Mesenchymal stem cell (in vitro differentiated cells and primary cell): ENCODE data around the gene MEIS2.

Experiments used
- DNase-seq: peaks from one replicate; pipeline ENCODE4 v3.0.0-alpha.2; 2013
- H2AFZ ChIP-seq: one replicate; pipeline ENCODE4 v1.6.1; 2013; ENCODE audit warnings: low read depth, mild to moderate bottlenecking, control low read depth, inconsistent platforms, low read length, moderate library complexity
- H2AK5ac ChIP-seq: 2 replicates; pipeline ENCODE4 v1.6.1; 2013; ENCODE audit warnings: low read length, moderate library complexity, mild to moderate bottlenecking, inconsistent platforms; ENCODE audit not compliant: severe bottlenecking
- H2BK120ac ChIP-seq: one replicate; pipeline ENCODE4 v1.6.1; 2013; ENCODE audit warnings: low read depth, mild to moderate bottlenecking, inconsistent platforms, low read length, moderate library complexity
- H2BK12ac ChIP-seq, 2 experiments: one replicate each; pipeline ENCODE4 v1.6.1; 2013; ENCODE audit warnings: inconsistent platforms in 2 of 2, low read length in 2 of 2, mild to moderate bottlenecking in 2 of 2, moderate library complexity in 2 of 2, control low read depth in 1 of 2
- H2BK15ac ChIP-seq: one replicate; pipeline ENCODE4 v1.6.1; 2013; ENCODE audit warnings: mild to moderate bottlenecking, low read depth, inconsistent platforms; ENCODE audit not compliant: poor library complexity, severe bottlenecking
- H2BK5ac ChIP-seq: 2 replicates; pipeline ENCODE4 v1.6.1; 2013; ENCODE audit warnings: low read depth, mild to moderate bottlenecking, low read length, control low read depth, inconsistent platforms; ENCODE audit not compliant: poor library complexity, severe bottlenecking
- H3K14ac ChIP-seq, 2 experiments: one replicate each; pipeline ENCODE4 v1.6.1; 2013; ENCODE audit warnings: inconsistent platforms in 2 of 2, low read length in 2 of 2, control low read depth in 1 of 2, mild to moderate bottlenecking in 1 of 2, moderate library complexity in 1 of 2
- H3K18ac ChIP-seq, 2 experiments: one replicate each; pipeline ENCODE4 v1.6.1; 2013; ENCODE audit warnings: inconsistent platforms in 2 of 2, low read length in 2 of 2, control low read depth in 1 of 2, low read depth in 1 of 2, mild to moderate bottlenecking in 1 of 2
- H3K23ac ChIP-seq, 2 experiments: one replicate each; pipeline ENCODE4 v1.6.1; 2013; ENCODE audit warnings: inconsistent platforms in 2 of 2, low read length in 2 of 2, mild to moderate bottlenecking in 2 of 2, moderate library complexity in 2 of 2, control low read depth in 1 of 2
- H3K27ac ChIP-seq: 2 replicates; pipeline ENCODE4 v1.5.1; 2013; ENCODE audit warnings: mild to moderate bottlenecking, moderate library complexity, low read length, control low read depth, inconsistent platforms; ENCODE audit not compliant: poor library complexity, severe bottlenecking
- H3K27me3 ChIP-seq, 2 experiments: 2 replicates each; pipeline versions ENCODE4 v1.6.1 to v1.7.0; 2013; ENCODE audit warnings: low read length in 2 of 2, mild to moderate bottlenecking in 2 of 2, moderate library complexity in 2 of 2, control low read depth in 1 of 2, inconsistent platforms in 1 of 2; ENCODE audit not compliant: control insufficient read depth in 1 of 2, insufficient read depth in 1 of 2
- H3K36me3 ChIP-seq, 2 experiments: 2 replicates each; pipeline versions ENCODE4 v1.6.1 to v1.7.0; 2013; ENCODE audit warnings: low read length in 2 of 2, control low read depth in 1 of 2, inconsistent platforms in 1 of 2, low read depth in 1 of 2, mild to moderate bottlenecking in 1 of 2; ENCODE audit not compliant: insufficient read depth in 2 of 2, control insufficient read depth in 1 of 2
- H3K4ac ChIP-seq, 2 experiments: one replicate each; pipeline ENCODE4 v1.6.1; 2013; ENCODE audit warnings: inconsistent platforms in 2 of 2, low read length in 2 of 2, mild to moderate bottlenecking in 2 of 2, moderate library complexity in 2 of 2, control low read depth in 1 of 2, low read depth in 1 of 2
- H3K4me1 ChIP-seq: 2 replicates; pipeline ENCODE4 v1.6.1; 2013; ENCODE audit warnings: low read depth, low read length, control low read depth; ENCODE audit not compliant: control insufficient read depth, insufficient read depth
- H3K4me2 ChIP-seq: 2 replicates; pipeline ENCODE4 v1.6.1; 2013; ENCODE audit warnings: low read length, mild to moderate bottlenecking, inconsistent platforms; ENCODE audit not compliant: poor library complexity, severe bottlenecking
- H3K4me3 ChIP-seq, 2 experiments: 2 replicates each; pipeline versions ENCODE4 v1.5.1 to v1.7.0; 2013; ENCODE audit warnings: low read length in 2 of 2, mild to moderate bottlenecking in 2 of 2, control low read depth in 1 of 2, low read depth in 1 of 2; ENCODE audit not compliant: insufficient read depth in 1 of 2
- H3K79me1 ChIP-seq: replicated peaks from 2 replicates; pipeline ENCODE4 v1.6.1; 2013; ENCODE audit warnings: mild to moderate bottlenecking, control low read depth, low read length, inconsistent platforms; ENCODE audit not compliant: poor library complexity, severe bottlenecking
- H3K9ac ChIP-seq: 2 replicates; pipeline ENCODE4 v1.7.0; 2013; ENCODE audit warnings: mild to moderate bottlenecking, low read length, moderate library complexity
- H3K9me3 ChIP-seq: 2 replicates; pipeline ENCODE4 v1.7.0; 2013; ENCODE audit warnings: mild to moderate bottlenecking, low read length; ENCODE audit not compliant: control insufficient read depth
- H4K8ac ChIP-seq: one replicate; pipeline ENCODE4 v1.6.1; 2013; ENCODE audit warnings: inconsistent platforms, mild to moderate bottlenecking, low read length, moderate library complexity
- H4K91ac ChIP-seq: one replicate; pipeline ENCODE4 v1.6.1; 2013; ENCODE audit warnings: mild to moderate bottlenecking, low read length, inconsistent platforms
- WGBS: methylation state at CpG from one replicate; pipeline ENCODE4 v1.1.7; 2013; ENCODE audit warnings: mixed read lengths; 5-methylcytosine and 5-hydroxymethylcytosine counted together

The MEIS2 gene

GRCh38 chr15:36978625-36979024 is 121.7 kb downstream of the MEIS2 start:
- Histone ChIP-seq H2AFZ (no peak overlapping the region), H3K4ac (no peak overlapping the region), H3K4me2 (no peak overlapping the region), H3K9me3 (peaks cover 8% of the 10 kb centered on the region), H3K36me3 (peaks cover 0 to 11% of the 10 kb centered on the region in 2 experiments), H3K18ac (no peak overlapping the region), H3K27me3 (no peaks in the 10 kb centered on the region), H2AK5ac (no peak overlapping the region), H3K79me1 (peaks cover 4% of the 10 kb centered on the region), H3K27ac (no peak overlapping the region), H2BK120ac (no peak overlapping the region), H2BK12ac (no peak overlapping the region), H3K14ac (no peak overlapping the region), H3K23ac (no peak overlapping the region), H2BK5ac (no peak overlapping the region), H4K91ac (no peak overlapping the region), H3K9ac (no peak overlapping the region), H2BK15ac (no peak overlapping the region), H4K8ac (no peak overlapping the region), H3K4me3 (no peak overlapping the region), H3K4me1 (no peaks in the 10 kb centered on the region)
- 67% methylated on average over 1 of the region's 1 CpG for WGBS
- DNase-seq = no peak

DNA sequence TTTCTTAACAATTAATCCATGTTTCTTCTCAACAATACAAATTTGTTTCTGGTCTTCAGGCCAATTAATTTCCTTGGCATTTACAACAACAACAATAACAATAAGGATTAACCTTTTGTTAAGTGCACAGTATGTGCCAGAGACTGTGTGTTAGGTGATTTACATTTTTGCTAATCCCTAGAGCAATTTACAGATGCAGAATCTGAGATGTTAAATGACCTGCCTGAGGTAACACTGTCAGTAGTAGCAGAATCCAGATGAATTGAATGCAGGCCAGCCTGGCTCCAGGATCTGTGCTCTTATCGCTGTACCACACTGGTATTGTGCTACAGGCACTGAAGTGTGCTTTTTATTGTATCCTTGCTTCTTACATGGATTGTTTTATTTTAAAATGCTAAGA is 122.2 kb downstream of the MEIS2 start:
- Histone ChIP-seq H3K27ac (no peak overlapping the region), H2BK5ac (no peak overlapping the region), H2BK15ac (no peak overlapping the region), H2BK12ac (no peak overlapping the region), H3K36me3 (peaks cover 0 to 11% of the 10 kb centered on the region in 2 experiments), H3K27me3 (no peaks in the 10 kb centered on the region), H3K14ac (no peak overlapping the region), H3K4me3 (no peak overlapping the region), H4K91ac (no peak overlapping the region), H4K8ac (no peak overlapping the region), H3K4ac (no peak overlapping the region), H3K4me2 (no peak overlapping the region), H3K9me3 (peaks cover 3% of the 10 kb centered on the region), H3K9ac (no peak overlapping the region), H2AFZ (no peak overlapping the region), H2AK5ac (no peak overlapping the region), H3K4me1 (no peaks in the 10 kb centered on the region), H3K23ac (no peak overlapping the region), H3K18ac (no peak overlapping the region), H3K79me1 (peaks cover 4% of the 10 kb centered on the region), H2BK120ac (no peak overlapping the region)
- no peak for DNase-seq
- WGBS = no CpG with 5 or more reads among the region's 1 CpG

- no peak overlapping the region for H3K14ac ChIP-seq
- H2AK5ac ChIP-seq = no peak overlapping the region
- no peak overlapping the region for H2BK12ac ChIP-seq
- no peak overlapping the region for H3K4ac ChIP-seq
- peaks cover 5% of the 10 kb centered on the region for H3K79me1 ChIP-seq
- no peak overlapping the region for H3K4me2 ChIP-seq
- no peak overlapping the region for H2AFZ ChIP-seq
- H4K91ac ChIP-seq = no peak overlapping the region
- no peak overlapping the region for H2BK120ac ChIP-seq
- H3K9ac ChIP-seq = no peak overlapping the region
- H3K36me3 ChIP-seq = peaks cover 0 to 14% of the 10 kb centered on the region in 2 experiments
- no peak overlapping the region for H3K18ac ChIP-seq
- H3K23ac ChIP-seq = no peak overlapping the region
- DNase-seq = peak; percentile 16
- no peak overlapping the region for H3K4me3 ChIP-seq
- H2BK15ac ChIP-seq = no peak overlapping the region
- no peaks in the 10 kb centered on the region for H3K9me3 ChIP-seq
- H2BK5ac ChIP-seq = no peak overlapping the region
- H3K4me1 ChIP-seq = no peaks in the 10 kb centered on the region
- H3K27me3 ChIP-seq = no peaks in the 10 kb centered on the region
- no peak overlapping the region for H4K8ac ChIP-seq
- no peak overlapping the region for H3K27ac ChIP-seq
Observed at GRCh38 chr15:36977659-36978058, 122.7 kb downstream of the MEIS2 start.

GRCh38 chr15:36972704-36973103 is 127.6 kb downstream of the MEIS2 start:
- H3K4me3 ChIP-seq = no peak overlapping the region
- no peak overlapping the region for H3K4me2 ChIP-seq
- H3K36me3 ChIP-seq = peaks cover 0 to 23% of the 10 kb centered on the region in 2 experiments
- no peak overlapping the region for H3K9ac ChIP-seq
- no peak overlapping the region for H3K27ac ChIP-seq
- no peak overlapping the region for H3K14ac ChIP-seq
- no peak overlapping the region for H4K8ac ChIP-seq
- no peak overlapping the region for H2BK12ac ChIP-seq
- H2BK5ac ChIP-seq = no peak overlapping the region
- no peak overlapping the region for H2BK15ac ChIP-seq
- H3K18ac ChIP-seq = no peak overlapping the region
- no peak overlapping the region for H2AFZ ChIP-seq
- H3K4me1 ChIP-seq = no peaks in the 10 kb centered on the region
- H3K4ac ChIP-seq = no peak overlapping the region
- peaks cover 5% of the 10 kb centered on the region for H3K79me1 ChIP-seq
- WGBS = 100% methylated on average over 1 of the region's 3 CpGs
- no peaks in the 10 kb centered on the region for H3K9me3 ChIP-seq
- no peak overlapping the region for H4K91ac ChIP-seq
- no peak for DNase-seq
- H2BK120ac ChIP-seq = no peak overlapping the region
- no peak overlapping the region for H3K23ac ChIP-seq
- no peak overlapping the region for H2AK5ac ChIP-seq
- H3K27me3 ChIP-seq = no peaks in the 10 kb centered on the region
